Measurements from ENCODE around the gene IQSEC3. TPM values are rescaled to one million over a fixed set of nuclear protein-coding genes. Genes with fewer than 3 reads are reported as not detected.

The IQSEC3 gene
- polyA plus RNA-seq, 1 donor: 2.7 TPM

GRCh38 chr12:163406-163986, 96.9 kb downstream of the IQSEC3 start:
- no peaks in the 10 kb centered on the region for H3K36me3 ChIP-seq (ENCODE audit: control insufficient read depth, insufficient read depth, low read length)
- DNase-seq: no peak
- peaks cover 5% of the 10 kb centered on the region for H3K27me3 ChIP-seq (ENCODE audit: control insufficient read depth, insufficient read depth, low read length)
- WGBS (ENCODE audit: insufficient coverage, low lambda C conversion rate): no CpG with 5 or more reads among the region's 26 CpGs
- H3K4me3 ChIP-seq (ENCODE audit: low read length): no peak overlapping the region
- peaks cover 3% of the 10 kb centered on the region for H3K9me3 ChIP-seq (ENCODE audit: control insufficient read depth, low read depth, low read length)
- H3K4me1 ChIP-seq (ENCODE audit: control insufficient read depth, insufficient read depth, low read length): peaks cover 35% of the 10 kb centered on the region
- H3K27ac ChIP-seq (ENCODE audit: low read length): no peak overlapping the region

- peak; percentile 90 to 94 for DNase-seq
- peaks cover 42% of the 10 kb centered on the region for H3K4me1 ChIP-seq (ENCODE audit: control insufficient read depth, insufficient read depth, low read length)
- H3K27me3 ChIP-seq (ENCODE audit: control insufficient read depth, insufficient read depth, low read length): peaks cover 5% of the 10 kb centered on the region
- no peaks in the 10 kb centered on the region for H3K36me3 ChIP-seq (ENCODE audit: control insufficient read depth, insufficient read depth, low read length)
- peaks cover 3% of the 10 kb centered on the region for H3K9me3 ChIP-seq (ENCODE audit: control insufficient read depth, low read depth, low read length)
- WGBS (ENCODE audit: insufficient coverage, low lambda C conversion rate): 17% methylated on average over 1 of the region's 7 CpGs
- no peak overlapping the region for H3K4me3 ChIP-seq (ENCODE audit: low read length)
- H3K27ac ChIP-seq (ENCODE audit: low read length): peak overlapping the region; percentile 73
Observed at GRCh38 chr12:164207-164606, 97.6 kb downstream of the IQSEC3 start.

- Histone ChIP-seq H3K9me3 (ENCODE audit: control insufficient read depth, low read depth, low read length) (peaks cover 3% of the 10 kb centered on the region), H3K4me3 (ENCODE audit: low read length) (no peak overlapping the region), H3K4me1 (ENCODE audit: control insufficient read depth, insufficient read depth, low read length) (peaks cover 46% of the 10 kb centered on the region), H3K27ac (ENCODE audit: low read length) (no peak overlapping the region), H3K36me3 (ENCODE audit: control insufficient read depth, insufficient read depth, low read length) (no peaks in the 10 kb centered on the region), H3K27me3 (ENCODE audit: control insufficient read depth, insufficient read depth, low read length) (peaks cover 5% of the 10 kb centered on the region)
- WGBS (ENCODE audit: insufficient coverage, low lambda C conversion rate): no CpG with 5 or more reads among the region's 15 CpGs
- DNase-seq: no peak
Observed at GRCh38 chr12:165862-166368, 99.3 kb downstream of the IQSEC3 start.

DNA sequence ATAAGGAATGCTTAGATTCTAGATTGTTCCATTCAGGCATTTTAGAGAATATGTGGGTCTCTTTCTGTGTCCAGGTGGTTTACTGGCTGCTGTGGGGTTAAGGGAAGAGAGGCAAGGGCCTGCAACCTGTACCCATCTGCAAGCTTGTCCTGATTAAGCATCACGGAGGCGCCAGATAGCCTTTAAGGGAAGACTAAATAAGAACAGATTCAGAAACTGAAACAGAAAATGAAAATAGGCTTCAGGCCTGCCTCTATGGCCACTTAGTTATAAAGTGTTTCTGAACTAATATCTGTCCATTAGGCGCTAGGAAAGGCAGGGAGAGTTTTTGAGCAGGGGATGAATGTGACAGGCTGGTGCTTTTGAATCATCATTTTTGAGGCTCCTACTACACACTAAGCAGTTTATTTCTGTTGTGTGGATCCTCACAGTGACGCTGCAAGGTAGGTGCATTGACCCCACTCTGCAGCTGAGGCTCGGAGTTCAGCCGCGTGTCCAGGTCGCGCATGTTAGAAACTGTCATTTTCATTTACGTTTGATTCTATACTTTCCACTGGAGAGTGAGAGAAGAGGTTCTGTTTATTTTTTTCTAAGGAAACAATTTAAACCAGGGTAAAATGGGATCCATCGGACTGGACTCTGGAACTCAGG, 100.0 kb downstream of the IQSEC3 start:
- Histone ChIP-seq H3K4me1 (ENCODE audit: control insufficient read depth, insufficient read depth, low read length) (peaks cover 46% of the 10 kb centered on the region), H3K36me3 (ENCODE audit: control insufficient read depth, insufficient read depth, low read length) (no peaks in the 10 kb centered on the region), H3K9me3 (ENCODE audit: control insufficient read depth, low read depth, low read length) (peaks cover 3% of the 10 kb centered on the region), H3K27ac (ENCODE audit: low read length) (peak overlapping the region; percentile 60), H3K4me3 (ENCODE audit: low read length) (no peak overlapping the region), H3K27me3 (ENCODE audit: control insufficient read depth, insufficient read depth, low read length) (peaks cover 5% of the 10 kb centered on the region)
- DNase-seq: peak in 1 of 2 donors; percentile 74
- WGBS (ENCODE audit: insufficient coverage, low lambda C conversion rate): no CpG with 5 or more reads among the region's 11 CpGs

DNA sequence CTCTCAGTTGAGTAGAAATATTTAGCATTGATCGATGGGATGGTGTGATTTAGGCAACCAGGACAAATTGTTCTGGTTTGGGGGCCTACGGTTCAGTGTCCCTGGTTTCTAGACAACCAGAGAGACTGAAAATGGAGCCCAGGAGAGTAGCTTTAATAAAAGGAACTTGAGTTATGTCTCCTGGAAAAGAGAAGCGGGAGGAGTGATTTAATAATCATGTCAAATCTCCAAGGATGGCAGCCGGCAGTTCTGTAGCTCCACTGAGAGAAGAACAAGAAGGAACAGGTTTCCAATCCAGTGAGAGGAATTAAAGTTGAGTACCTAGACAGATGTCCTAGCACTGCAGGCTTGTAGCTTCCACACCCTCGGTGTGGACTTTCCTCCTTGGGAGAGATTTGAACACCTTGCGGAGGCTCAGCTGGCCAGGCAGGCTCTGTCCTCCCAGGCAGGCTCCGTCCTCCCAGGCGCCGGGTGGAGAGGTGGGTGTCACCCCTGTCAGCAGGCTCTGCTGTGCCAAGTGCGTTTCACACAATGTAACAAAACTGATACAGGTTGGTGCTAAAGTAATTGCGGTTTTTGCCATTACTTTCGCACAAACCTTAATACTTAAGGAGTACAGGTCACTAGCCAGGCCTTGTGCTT, 101.5 kb downstream of the IQSEC3 start:
- peaks cover 53% of the 10 kb centered on the region for H3K4me1 ChIP-seq (ENCODE audit: control insufficient read depth, insufficient read depth, low read length)
- 96% methylated on average over 4 of the region's 12 CpGs for WGBS (ENCODE audit: insufficient coverage, low lambda C conversion rate)
- H3K27me3 ChIP-seq (ENCODE audit: control insufficient read depth, insufficient read depth, low read length): no peaks in the 10 kb centered on the region
- DNase-seq: peak in 1 of 2 donors; percentile 54
- peaks cover 3% of the 10 kb centered on the region for H3K9me3 ChIP-seq (ENCODE audit: control insufficient read depth, low read depth, low read length)
- H3K4me3 ChIP-seq (ENCODE audit: low read length): no peak overlapping the region
- H3K27ac ChIP-seq (ENCODE audit: low read length): peak overlapping the region; percentile 60
- H3K36me3 ChIP-seq (ENCODE audit: control insufficient read depth, insufficient read depth, low read length): no peaks in the 10 kb centered on the region

DNA sequence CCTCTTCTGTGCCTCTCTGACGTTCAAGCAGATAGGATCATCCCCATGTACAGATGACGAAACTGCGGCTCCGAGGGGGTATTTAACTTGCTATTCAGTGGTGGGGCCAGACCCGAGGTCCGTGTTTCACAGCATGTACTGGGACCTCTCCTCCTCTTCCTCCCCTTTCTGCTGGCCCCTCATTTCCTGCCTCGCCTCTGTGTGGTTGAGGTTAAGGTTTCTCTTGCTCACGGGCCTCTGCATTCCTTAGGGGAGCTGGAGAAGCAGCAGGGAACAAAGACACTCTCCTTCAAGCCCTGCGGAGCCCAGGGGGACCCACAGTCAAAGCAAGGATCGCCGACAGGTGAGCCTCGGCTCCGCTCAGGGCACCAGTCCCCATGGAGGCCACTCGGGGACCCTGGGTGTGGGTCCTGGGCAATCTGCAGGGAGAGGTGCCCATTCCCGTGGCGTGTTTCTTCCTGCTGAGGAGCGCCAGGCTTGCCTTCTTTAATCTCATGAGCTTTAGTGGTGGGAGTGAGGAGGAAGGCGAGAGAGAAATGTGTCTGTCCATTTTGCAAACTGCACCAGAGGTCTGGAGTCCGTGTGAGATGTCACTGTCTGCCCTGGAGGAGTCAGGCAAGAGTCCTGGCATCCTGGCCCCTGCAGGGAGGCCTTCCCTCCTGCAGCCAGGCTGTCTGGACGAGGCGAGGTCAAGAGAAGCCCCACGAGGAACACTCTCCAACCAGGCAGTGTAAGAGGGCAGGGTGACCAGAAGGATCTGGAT, 102.4 kb downstream of the IQSEC3 start:
- H3K27me3 ChIP-seq (ENCODE audit: control insufficient read depth, insufficient read depth, low read length): no peaks in the 10 kb centered on the region
- no peaks in the 10 kb centered on the region for H3K9me3 ChIP-seq (ENCODE audit: control insufficient read depth, low read depth, low read length)
- no CpG with 5 or more reads among the region's 22 CpGs for WGBS (ENCODE audit: insufficient coverage, low lambda C conversion rate)
- no peak overlapping the region for H3K4me3 ChIP-seq (ENCODE audit: low read length)
- no peaks in the 10 kb centered on the region for H3K36me3 ChIP-seq (ENCODE audit: control insufficient read depth, insufficient read depth, low read length)
- H3K27ac ChIP-seq (ENCODE audit: low read length): no peak overlapping the region
- H3K4me1 ChIP-seq (ENCODE audit: control insufficient read depth, insufficient read depth, low read length): peaks cover 53% of the 10 kb centered on the region
- peak in 1 of 2 donors; percentile 71 for DNase-seq

DNA sequence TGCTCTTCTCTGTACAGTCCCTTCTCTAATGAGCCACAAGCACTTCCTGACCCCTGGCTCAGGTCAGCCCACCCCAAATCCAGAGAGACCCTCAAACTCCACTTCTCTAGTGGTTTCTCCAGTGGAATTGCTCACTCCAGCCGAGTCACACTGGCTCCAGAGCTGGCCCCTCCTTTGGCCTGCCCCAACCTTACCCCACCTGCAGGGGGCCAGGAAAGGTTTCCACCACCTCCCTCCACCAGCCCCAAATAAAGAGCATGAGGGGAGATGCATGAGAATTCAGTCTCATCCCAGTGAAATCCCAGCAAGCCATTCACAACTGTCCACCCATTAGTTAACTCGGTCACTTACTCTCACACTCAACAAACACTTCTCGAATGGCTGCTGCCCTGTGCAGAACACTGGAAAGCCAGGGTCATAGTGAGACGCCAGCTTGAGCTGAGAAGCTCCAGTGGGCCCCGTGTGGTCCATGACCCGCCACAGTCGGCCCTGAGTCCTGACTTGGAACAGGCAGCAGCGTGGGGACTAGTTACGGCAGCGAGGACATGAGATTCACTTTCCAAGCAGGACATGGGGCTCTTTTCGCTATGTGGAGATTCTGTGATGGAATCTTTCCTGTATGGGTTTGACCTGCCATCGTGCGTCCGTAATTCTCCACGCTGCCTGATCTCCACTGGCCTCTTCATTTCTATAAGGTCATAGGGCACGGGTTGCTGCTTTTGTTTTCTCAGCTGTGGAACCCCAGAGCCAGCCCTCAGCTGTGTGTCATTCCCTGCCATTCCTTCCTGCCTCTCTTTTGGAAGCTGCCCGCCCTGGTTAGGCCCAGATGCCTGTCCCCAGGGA, 103.2 kb downstream of the IQSEC3 start:
- H3K9me3 ChIP-seq (ENCODE audit: control insufficient read depth, low read depth, low read length): no peaks in the 10 kb centered on the region
- no peak for DNase-seq
- no peaks in the 10 kb centered on the region for H3K36me3 ChIP-seq (ENCODE audit: control insufficient read depth, insufficient read depth, low read length)
- H3K27me3 ChIP-seq (ENCODE audit: control insufficient read depth, insufficient read depth, low read length): no peaks in the 10 kb centered on the region
- no peak overlapping the region for H3K27ac ChIP-seq (ENCODE audit: low read length)
- peaks cover 46% of the 10 kb centered on the region for H3K4me1 ChIP-seq (ENCODE audit: control insufficient read depth, insufficient read depth, low read length)
- WGBS (ENCODE audit: insufficient coverage, low lambda C conversion rate): no CpG with 5 or more reads among the region's 17 CpGs
- no peak overlapping the region for H3K4me3 ChIP-seq (ENCODE audit: low read length)

GRCh38 chr12:170371-171225, 104.0 kb downstream of the IQSEC3 start:
- 80% methylated on average over 2 of the region's 29 CpGs for WGBS (ENCODE audit: insufficient coverage, low lambda C conversion rate)

GRCh38 chr12:171276-171675, 104.7 kb downstream of the IQSEC3 start:
- no peaks in the 10 kb centered on the region for H3K9me3 ChIP-seq (ENCODE audit: control insufficient read depth, low read depth, low read length)
- H3K27ac ChIP-seq (ENCODE audit: low read length): no peak overlapping the region
- WGBS (ENCODE audit: insufficient coverage, low lambda C conversion rate): no CpG with 5 or more reads among the region's 10 CpGs
- peaks cover 47% of the 10 kb centered on the region for H3K4me1 ChIP-seq (ENCODE audit: control insufficient read depth, insufficient read depth, low read length)
- DNase-seq: no peak
- no peak overlapping the region for H3K4me3 ChIP-seq (ENCODE audit: low read length)
- H3K36me3 ChIP-seq (ENCODE audit: control insufficient read depth, insufficient read depth, low read length): no peaks in the 10 kb centered on the region
- H3K27me3 ChIP-seq (ENCODE audit: control insufficient read depth, insufficient read depth, low read length): no peaks in the 10 kb centered on the region

More at GRCh38 chr12:170371-171225, 104.0 kb downstream of the IQSEC3 start:
- H3K4me3 ChIP-seq (ENCODE audit: low read length): no peak overlapping the region
- no peaks in the 10 kb centered on the region for H3K9me3 ChIP-seq (ENCODE audit: control insufficient read depth, low read depth, low read length)
- no peaks in the 10 kb centered on the region for H3K27me3 ChIP-seq (ENCODE audit: control insufficient read depth, insufficient read depth, low read length)
- no peak for DNase-seq
- H3K36me3 ChIP-seq (ENCODE audit: control insufficient read depth, insufficient read depth, low read length): no peaks in the 10 kb centered on the region
- H3K27ac ChIP-seq (ENCODE audit: low read length): no peak overlapping the region
- peaks cover 43% of the 10 kb centered on the region for H3K4me1 ChIP-seq (ENCODE audit: control insufficient read depth, insufficient read depth, low read length)
